HepG2 (cell line): ENCODE data around the gene TTYH2. TPM values are rescaled to one million over a fixed set of nuclear protein-coding genes. Genes with fewer than 3 reads are reported as not detected.

Source experiments
- ATAC-seq: fragments of 200-7000 bp; cut with Tn5 transposase; 3 replicates; pipeline ENCODE4 v1.9.1; 2020; ENCODE audit warnings: mild to moderate bottlenecking, moderate library complexity
- BruUV-seq: library from RNA; stranded (reverse); fragments of 400-500 nt; replicated peaks from 2 replicates; lab custom pipeline; 2021; lab: Mats Ljungman, UMichigan
- CTCF ChIA-PET: fragments of 300-600 bp; formaldehyde crosslinking; extraction: SDS; loops from one replicate; lab custom pipeline; 2021; ENCODE audit warnings: low total read pairs, inconsistent platforms, low intra/inter-chr PET ratio; lab: Yijun Ruan, JAX
- POLR2A ChIA-PET: fragments of 350-600 bp; sonication (Branson Sonifier 250); formaldehyde crosslinking; loops from one replicate; lab custom pipeline; 2020; ENCODE audit warnings: antibody characterized with exemption, inconsistent platforms; lab: Yijun Ruan, JAX
- DNase-seq: peaks from one replicate; pipeline ENCODE4 v3.0.0-alpha.2; 2015; ENCODE audit warnings: low spot score
- FAIRE-seq: peaks from 3 replicates; lab custom pipeline; 2011; peaks lifted over from hg19 to GRCh38; lab: Jason Lieb, UNC
- H2AFZ ChIP-seq: one replicate; pipeline ENCODE4 v1.6.1; 2011; ENCODE audit warnings: low read length, inconsistent platforms
- H3K27ac ChIP-seq: fragments of 300-600 bp; 3 replicates; pipeline ENCODE4 v1.8.0; 2011; ENCODE audit warnings: mixed run types, mild to moderate bottlenecking, mixed read lengths, low read length, inconsistent platforms; ENCODE audit not compliant: insufficient read depth; ENCODE audit errors: extremely low read length
- H3K27me3 ChIP-seq, 2 experiments: fragments of 200-600 bp in 1 of 2; 2 replicates in 1 of 2; 3 replicates in 1 of 2; pipeline versions ENCODE4 v1.6.0 to v1.8.0; 2011; ENCODE audit warnings: low read length in 2 of 2, mild to moderate bottlenecking in 2 of 2, moderate library complexity in 2 of 2, inconsistent platforms in 1 of 2; ENCODE audit not compliant: insufficient read depth in 2 of 2, control insufficient read depth in 1 of 2
- H3K36me3 ChIP-seq, 2 experiments: fragments of 200-600 bp in 1 of 2; replicated peaks in 1 of 2; 2 replicates in 1 of 2; 3 replicates in 1 of 2; pipeline versions ENCODE4 v1.5.1 to v1.8.0; 2011; ENCODE audit warnings: low read length in 2 of 2, inconsistent platforms in 1 of 2; ENCODE audit not compliant: insufficient read depth in 2 of 2, control insufficient read depth in 1 of 2
- H3K4me1 ChIP-seq: 2 replicates; pipeline ENCODE4 v1.5.1; 2012; ENCODE audit warnings: low read length, inconsistent platforms; ENCODE audit not compliant: insufficient read depth
- H3K4me2 ChIP-seq: 2 replicates; pipeline ENCODE4 v1.6.0; 2011; ENCODE audit warnings: low read depth, low read length, inconsistent platforms
- H3K4me3 ChIP-seq, 3 experiments: fragments of 200-600 bp in 1 of 3; sonication (generic), shearing (Covaris generic) in 1 of 3; replicated peaks in 1 of 3; 2 replicates each; pipeline ENCODE4 v1.5.1; 2011 to 2016; ENCODE audit warnings: low read length in 3 of 3, inconsistent platforms in 2 of 3, low read depth in 2 of 3, mild to moderate bottlenecking in 2 of 3, control low read depth in 1 of 3, mixed read lengths in 1 of 3; ENCODE audit not compliant: insufficient read depth in 1 of 3
- H3K79me2 ChIP-seq: one replicate; pipeline ENCODE4 v1.6.1; 2011; ENCODE audit warnings: low read length, inconsistent platforms; ENCODE audit not compliant: insufficient read depth
- H3K9ac ChIP-seq: 2 replicates; pipeline ENCODE4 v1.6.0; 2011; ENCODE audit warnings: mild to moderate bottlenecking, low read depth, low read length, inconsistent platforms; ENCODE audit not compliant: insufficient read depth
- H3K9me3 ChIP-seq: 2 replicates; pipeline ENCODE4 v1.5.1; 2012; ENCODE audit warnings: mild to moderate bottlenecking, low read length
- H4K20me1 ChIP-seq: 2 replicates; pipeline ENCODE4 v1.6.0; 2011; ENCODE audit warnings: inconsistent platforms, mild to moderate bottlenecking, low read length, moderate library complexity; ENCODE audit not compliant: insufficient read depth
- MBNL3 ChIP-seq: fragments of 250-450 bp; sonication (Bioruptor Pico); conservative IDR thresholded peaks from 2 replicates; pipeline ENCODE4 v1.8.0; 2022; ENCODE audit warnings: mild to moderate bottlenecking, inconsistent platforms
- NFATC3 ChIP-seq: sonication (generic); formaldehyde crosslinking; IDR thresholded peaks from 2 replicates; pipeline ENCODE4 v1.5.1; 2020; ENCODE audit warnings: mild to moderate bottlenecking, missing genetic modification reagents
- NPAS2 ChIP-seq: sonication (generic); formaldehyde crosslinking; IDR thresholded peaks from 2 replicates; pipeline ENCODE4 v1.8.0; 2022; ENCODE audit warnings: mild to moderate bottlenecking, missing genetic modification reagents, borderline replicate concordance
- SP5 ChIP-seq: IDR thresholded peaks from 2 replicates; pipeline ENCODE4 v1.6.1; 2016; ENCODE audit warnings: low read depth, borderline replicate concordance
- ZNF17 ChIP-seq: sonication (generic); formaldehyde crosslinking; IDR thresholded peaks from 2 replicates; pipeline ENCODE4 v1.5.0; 2020; ENCODE audit warnings: mild to moderate bottlenecking, missing genetic modification reagents
- WGBS: methylation state at CpG from one replicate; pipeline ENCODE4 v1.1.6; 2017; ENCODE audit warnings: low lambda C conversion rate; 5-methylcytosine and 5-hydroxymethylcytosine counted together
- in situ Hi-C: cut with HindIII; loops from 2 replicates; pipeline ENCODE4 v1.10.0; 2017; ENCODE audit warnings: low pct_unique_long_range_greater_than_20kb; ENCODE audit not compliant: extremely low pct_ligation_motif_present
- intact Hi-C: fragments of 100-400 bp; cut with micrococcal nuclease; formaldehyde crosslinking; loops from one replicate; pipeline ENCODE4 v1.10.0; 2022; ENCODE audit not compliant: unreplicated experiment
- polyA plus RNA-seq, 8 experiments: library from polyadenylated mRNA; depleted of rRNA in 3 of 8; stranded (reverse) in 7 of 8; unstranded in 1 of 8; fragments of >200 nt; fragmentation: Illumina TruSeq in 4 of 8; extraction: Trizol in 4 of 8; gene quantifications; 2 replicates each; pipeline versions ENCODE4 v1.2.1 to v1.2.3, GENCODE V29; 2011 to 2016; ENCODE audit warnings: low read depth in 4 of 8, missing spikeins in 1 of 8, mixed read lengths in 1 of 8; ENCODE audit not compliant: insufficient read depth in 1 of 8
- total RNA-seq, 5 experiments: library from RNA; depleted of rRNA; stranded (reverse); fragments of >200 nt; fragmentation: Illumina TruSeq; extraction: Trizol; gene quantifications; 2 replicates each; pipeline ENCODE4 v1.2.3, GENCODE V29; 2016; ENCODE audit warnings: low read depth in 1 of 5
- TF ChIP-seq, protein P1 (sequence below): sonication (generic); formaldehyde crosslinking; IDR thresholded peaks from 2 replicates; pipeline ENCODE4 v1.4.0; 2020; ENCODE audit warnings: missing genetic modification reagents
- TF ChIP-seq, protein P2 (sequence below): sonication (generic); formaldehyde crosslinking; IDR thresholded peaks from one replicate; pipeline ENCODE4 v1.5.1; 2020; ENCODE audit warnings: mild to moderate bottlenecking, missing genetic modification reagents; ENCODE audit errors: not compliant biosample characterization

TTYH2 gene
- total and polyA plus RNA-seq, 2 of the 13 experiments (the other 11 are each of a cell fraction or from before 2014, with no cell fraction given) = 0.77 to 0.96 TPM

DNA sequence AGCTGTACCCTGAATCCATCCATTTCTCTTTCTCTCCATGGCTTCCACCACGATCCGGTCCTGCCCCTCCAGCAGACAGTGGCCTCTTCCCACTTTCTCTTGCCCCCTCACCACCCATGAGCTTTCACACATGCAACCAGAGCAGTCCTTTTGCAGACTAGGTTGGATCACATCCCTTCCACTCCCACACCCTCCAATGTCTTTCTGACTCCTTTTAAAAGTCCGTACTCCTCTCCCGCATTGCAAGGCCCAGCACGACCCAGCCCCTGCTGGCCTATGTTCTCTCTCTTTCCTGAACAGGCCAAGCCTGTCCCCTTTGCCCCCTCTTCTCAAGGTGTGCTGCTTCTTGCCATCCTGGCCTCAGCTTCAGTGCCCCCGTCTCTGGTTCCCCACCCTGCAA lies 38.2 kb downstream of the TTYH2 start:
- no peak overlapping the region for H2AFZ ChIP-seq
- ChIA-PET POLR2A (no interaction called here), CTCF (no interaction called here)
- H3K79me2 ChIP-seq = no peaks in the 10 kb centered on the region
- 52% methylated on average over 6 of the region's 6 CpGs for WGBS
- in situ Hi-C loops (no loop called here), intact Hi-C loops (no loop called here)
- H3K27ac ChIP-seq = no peak overlapping the region
- no TSS peak for BruUV-seq
- TF ChIP-seq NPAS2 (CRISPR knock-in tag) = no peak
- no peak for TF ChIP-seq SP5
- no peak for TF ChIP-seq ZNF17 (CRISPR knock-in tag)
- TF ChIP-seq NFATC3 (CRISPR knock-in tag) = no peak
- TF ChIP-seq MBNL3 = no peak
- TF ChIP-seq, protein P1, sequence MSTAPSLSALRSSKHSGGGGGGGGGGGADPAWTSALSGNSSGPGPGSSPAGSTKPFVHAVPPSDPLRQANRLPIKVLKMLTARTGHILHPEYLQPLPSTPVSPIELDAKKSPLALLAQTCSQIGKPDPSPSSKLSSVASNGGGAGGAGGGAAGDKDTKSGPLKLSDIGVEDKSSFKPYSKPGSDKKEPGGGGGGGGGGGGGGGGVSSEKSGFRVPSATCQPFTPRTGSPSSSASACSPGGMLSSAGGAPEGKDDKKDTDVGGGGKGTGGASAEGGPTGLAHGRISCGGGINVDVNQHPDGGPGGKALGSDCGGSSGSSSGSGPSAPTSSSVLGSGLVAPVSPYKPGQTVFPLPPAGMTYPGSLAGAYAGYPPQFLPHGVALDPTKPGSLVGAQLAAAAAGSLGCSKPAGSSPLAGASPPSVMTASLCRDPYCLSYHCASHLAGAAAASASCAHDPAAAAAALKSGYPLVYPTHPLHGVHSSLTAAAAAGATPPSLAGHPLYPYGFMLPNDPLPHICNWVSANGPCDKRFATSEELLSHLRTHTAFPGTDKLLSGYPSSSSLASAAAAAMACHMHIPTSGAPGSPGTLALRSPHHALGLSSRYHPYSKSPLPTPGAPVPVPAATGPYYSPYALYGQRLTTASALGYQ = no peak
- TF ChIP-seq, protein P2, sequence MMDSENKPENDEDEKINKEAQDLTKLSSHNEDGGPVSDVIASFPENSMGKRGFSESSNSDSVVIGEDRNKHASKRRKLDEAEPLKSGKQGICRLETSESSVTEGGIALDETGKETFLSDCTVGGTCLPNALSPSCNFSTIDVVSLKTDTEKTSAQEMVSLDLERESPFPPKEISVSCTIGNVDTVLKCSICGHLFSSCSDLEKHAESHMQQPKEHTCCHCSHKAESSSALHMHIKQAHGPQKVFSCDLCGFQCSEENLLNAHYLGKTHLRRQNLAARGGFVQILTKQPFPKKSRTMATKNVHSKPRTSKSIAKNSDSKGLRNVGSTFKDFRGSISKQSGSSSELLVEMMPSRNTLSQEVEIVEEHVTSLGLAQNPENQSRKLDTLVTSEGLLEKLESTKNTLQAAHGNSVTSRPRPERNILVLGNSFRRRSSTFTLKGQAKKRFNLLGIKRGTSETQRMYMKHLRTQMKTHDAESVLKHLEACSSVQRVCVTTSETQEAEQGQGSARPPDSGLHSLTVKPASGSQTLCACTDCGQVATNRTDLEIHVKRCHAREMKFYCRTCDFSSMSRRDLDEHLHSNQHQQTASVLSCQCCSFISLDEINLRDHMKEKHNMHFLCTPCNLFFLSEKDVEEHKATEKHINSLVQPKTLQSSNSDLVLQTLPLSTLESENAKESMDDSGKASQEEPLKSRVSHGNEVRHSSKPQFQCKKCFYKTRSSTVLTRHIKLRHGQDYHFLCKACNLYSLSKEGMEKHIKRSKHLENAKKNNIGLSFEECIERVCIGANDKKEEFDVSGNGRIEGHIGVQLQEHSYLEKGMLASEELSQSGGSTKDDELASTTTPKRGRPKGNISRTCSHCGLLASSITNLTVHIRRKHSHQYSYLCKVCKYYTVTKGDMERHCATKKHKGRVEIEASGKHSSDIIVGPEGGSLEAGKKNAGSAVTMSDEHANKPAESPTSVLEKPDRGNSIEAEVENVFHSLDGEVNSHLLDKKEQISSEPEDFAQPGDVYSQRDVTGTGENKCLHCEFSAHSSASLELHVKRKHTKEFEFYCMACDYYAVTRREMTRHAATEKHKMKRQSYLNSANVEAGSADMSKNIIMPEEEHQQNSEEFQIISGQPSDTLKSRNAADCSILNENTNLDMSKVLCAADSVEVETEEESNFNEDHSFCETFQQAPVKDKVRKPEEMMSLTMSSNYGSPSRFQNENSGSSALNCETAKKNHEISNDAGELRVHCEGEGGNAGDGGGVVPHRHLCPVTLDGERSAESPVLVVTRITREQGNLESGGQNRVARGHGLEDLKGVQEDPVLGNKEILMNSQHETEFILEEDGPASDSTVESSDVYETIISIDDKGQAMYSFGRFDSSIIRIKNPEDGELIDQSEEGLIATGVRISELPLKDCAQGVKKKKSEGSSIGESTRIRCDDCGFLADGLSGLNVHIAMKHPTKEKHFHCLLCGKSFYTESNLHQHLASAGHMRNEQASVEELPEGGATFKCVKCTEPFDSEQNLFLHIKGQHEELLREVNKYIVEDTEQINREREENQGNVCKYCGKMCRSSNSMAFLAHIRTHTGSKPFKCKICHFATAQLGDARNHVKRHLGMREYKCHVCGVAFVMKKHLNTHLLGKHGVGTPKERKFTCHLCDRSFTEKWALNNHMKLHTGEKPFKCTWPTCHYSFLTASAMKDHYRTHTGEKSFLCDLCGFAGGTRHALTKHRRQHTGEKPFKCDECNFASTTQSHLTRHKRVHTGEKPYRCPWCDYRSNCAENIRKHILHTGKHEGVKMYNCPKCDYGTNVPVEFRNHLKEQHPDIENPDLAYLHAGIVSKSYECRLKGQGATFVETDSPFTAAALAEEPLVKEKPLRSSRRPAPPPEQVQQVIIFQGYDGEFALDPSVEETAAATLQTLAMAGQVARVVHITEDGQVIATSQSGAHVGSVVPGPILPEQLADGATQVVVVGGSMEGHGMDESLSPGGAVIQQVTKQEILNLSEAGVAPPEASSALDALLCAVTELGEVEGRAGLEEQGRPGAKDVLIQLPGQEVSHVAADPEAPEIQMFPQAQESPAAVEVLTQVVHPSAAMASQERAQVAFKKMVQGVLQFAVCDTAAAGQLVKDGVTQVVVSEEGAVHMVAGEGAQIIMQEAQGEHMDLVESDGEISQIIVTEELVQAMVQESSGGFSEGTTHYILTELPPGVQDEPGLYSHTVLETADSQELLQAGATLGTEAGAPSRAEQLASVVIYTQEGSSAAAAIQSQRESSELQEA (CRISPR knock-in tag) = no peak
- no peak for DNase-seq
- H3K4me1 ChIP-seq = no peaks in the 10 kb centered on the region
- ATAC-seq = no peak
- H4K20me1 ChIP-seq = no peaks in the 10 kb centered on the region
- peaks cover 0 to 1% of the 10 kb centered on the region in 2 experiments; a peak in 1 of 5 replicates for H3K27me3 ChIP-seq
- H3K36me3 ChIP-seq = no peaks in the 10 kb centered on the region
- FAIRE-seq = no peak
- no peak overlapping the region for H3K4me3 ChIP-seq
- no peak overlapping the region for H3K9ac ChIP-seq
- H3K4me2 ChIP-seq = no peak overlapping the region
- H3K9me3 ChIP-seq = no peaks in the 10 kb centered on the region
